H1 (cell line): ENCODE measurements around the gene DUOXA2. TPM values are rescaled to one million over a fixed set of nuclear protein-coding genes. Genes with fewer than 3 reads are reported as not detected.

Experiments used
- CTCF ChIA-PET: fragments of 300-600 bp; sonication (Branson Sonifier 250); formaldehyde crosslinking; loops from one replicate; lab custom pipeline; 2021; ENCODE audit not compliant: partially characterized antibody; lab: Charles Lee
- POLR2A ChIA-PET: fragments of 300-600 bp; sonication (Branson Sonifier 250); formaldehyde crosslinking; loops from one replicate; lab custom pipeline; 2021; ENCODE audit warnings: inconsistent platforms; ENCODE audit not compliant: partially characterized antibody; lab: Charles Lee
- DNase-seq, 2 experiments: peaks; one replicate each; pipeline versions ENCODE4 v3.0.0 to v3.0.0-alpha.2; 2010 to 2022; ENCODE audit warnings: low spot score in 2 of 2, low read depth in 1 of 2, mixed read lengths in 1 of 2
- FAIRE-seq: peaks from 2 replicates; lab custom pipeline; 2011; peaks lifted over from hg19 to GRCh38; lab: Jason Lieb, UNC
- H2AFZ ChIP-seq: 2 replicates; pipeline ENCODE4 v1.8.1; 2012; ENCODE audit warnings: low read length, inconsistent platforms
- H2AK5ac ChIP-seq: 2 replicates; pipeline ENCODE4 v1.6.1; 2013; ENCODE audit warnings: low read depth, low read length
- H2BK120ac ChIP-seq: replicated peaks from 2 replicates; pipeline ENCODE3; 2013; ENCODE audit warnings: low read depth, low read length, inconsistent platforms
- H2BK12ac ChIP-seq: 2 replicates; pipeline ENCODE4 v1.6.1; 2013; ENCODE audit warnings: low read depth, low read length
- H2BK15ac ChIP-seq: 2 replicates; pipeline ENCODE4 v1.6.1; 2013; ENCODE audit warnings: low read length
- H2BK20ac ChIP-seq: 2 replicates; pipeline ENCODE4 v1.6.1; 2013; ENCODE audit warnings: low read length
- H2BK5ac ChIP-seq: 2 replicates; pipeline ENCODE4 v1.6.1; 2013; ENCODE audit warnings: low read depth, low read length
- H3K14ac ChIP-seq: 2 replicates; pipeline ENCODE4 v1.6.1; 2013; ENCODE audit warnings: inconsistent platforms; ENCODE audit not compliant: insufficient read length
- H3K18ac ChIP-seq: 2 replicates; pipeline ENCODE4 v1.6.1; 2013; ENCODE audit warnings: low read length; ENCODE audit errors: extremely low read depth
- H3K23ac ChIP-seq: 2 replicates; pipeline ENCODE4 v1.6.1; 2013; ENCODE audit warnings: inconsistent platforms; ENCODE audit not compliant: insufficient read length
- H3K23me2 ChIP-seq: 2 replicates; pipeline ENCODE4 v1.6.1; 2013; ENCODE audit warnings: low read depth, low read length
- H3K27ac ChIP-seq: 2 replicates; pipeline ENCODE4 v1.6.1; 2011; ENCODE audit warnings: low read depth, low read length, inconsistent platforms
- H3K27me3 ChIP-seq, 4 experiments: replicated peaks in 1 of 4; 1 replicate in 1 of 4; 2 replicates in 3 of 4; pipeline versions ENCODE4 v1.6.1 to v1.8.1; 2011 to 2013; ENCODE audit warnings: low read length in 3 of 4, mild to moderate bottlenecking in 3 of 4, inconsistent platforms in 2 of 4, mixed read lengths in 2 of 4, moderate library complexity in 1 of 4; ENCODE audit not compliant: control insufficient read depth in 3 of 4, insufficient read depth in 3 of 4; ENCODE audit errors: extremely low read depth in 1 of 4
- H3K36me3 ChIP-seq, 4 experiments: 2 replicates each; pipeline versions ENCODE4 v1.6.1 to v1.8.1; 2011 to 2013; ENCODE audit warnings: mild to moderate bottlenecking in 4 of 4, low read length in 3 of 4, moderate library complexity in 2 of 4, control low read depth in 1 of 4, inconsistent platforms in 1 of 4; ENCODE audit not compliant: insufficient read depth in 4 of 4, control insufficient read depth in 2 of 4
- H3K4ac ChIP-seq: replicated peaks from 2 replicates; pipeline ENCODE3; 2013; ENCODE audit warnings: low read length, low read depth, mixed read lengths, inconsistent platforms; ENCODE audit not compliant: insufficient read length
- H3K4me1 ChIP-seq, 4 experiments: replicated peaks in 1 of 4; 1 replicate in 1 of 4; 2 replicates in 3 of 4; pipeline versions ENCODE4 v1.6.1 to v1.8.1; 2011 to 2013; ENCODE audit warnings: low read length in 3 of 4, inconsistent platforms in 2 of 4, mixed read lengths in 1 of 4; ENCODE audit not compliant: insufficient read depth in 4 of 4, control insufficient read depth in 3 of 4
- H3K4me2 ChIP-seq, 2 experiments: 2 replicates each; pipeline versions ENCODE4 v1.6.1 to v1.8.1; 2011 to 2013; ENCODE audit warnings: low read depth in 2 of 2, low read length in 2 of 2, control low read depth in 1 of 2, inconsistent platforms in 1 of 2, mild to moderate bottlenecking in 1 of 2; ENCODE audit not compliant: insufficient read depth in 1 of 2
- H3K4me3 ChIP-seq, 4 experiments: fragments of 200-600, 300-600 bp in 1 of 4; sonication (generic), shearing (Covaris generic), sonication (Bioruptor Twin) in 1 of 4; 2 replicates each; pipeline versions ENCODE4 v1.5.1 to v1.8.1; 2011 to 2016; ENCODE audit warnings: low read length in 4 of 4, low read depth in 3 of 4, control low read depth in 2 of 4, inconsistent platforms in 2 of 4, mild to moderate bottlenecking in 2 of 4, mixed read lengths in 1 of 4, moderate library complexity in 1 of 4; ENCODE audit not compliant: insufficient read depth in 2 of 4; ENCODE audit errors: extremely low read depth in 1 of 4
- H3K56ac ChIP-seq: replicated peaks from 2 replicates; pipeline ENCODE3; 2013; ENCODE audit warnings: low read depth, mild to moderate bottlenecking, mixed read lengths, low read length, inconsistent platforms; ENCODE audit not compliant: insufficient read length
- H3K79me1 ChIP-seq: 2 replicates; pipeline ENCODE4 v1.6.1; 2013; ENCODE audit warnings: low read depth, low read length, control low read depth
- H3K79me2 ChIP-seq, 2 experiments: 2 replicates each; pipeline versions ENCODE4 v1.6.1 to v1.8.1; 2012 to 2013; ENCODE audit warnings: low read length in 2 of 2, mild to moderate bottlenecking in 2 of 2, inconsistent platforms in 1 of 2; ENCODE audit not compliant: insufficient read depth in 2 of 2, control insufficient read depth in 1 of 2
- H3K9ac ChIP-seq, 4 experiments: replicated peaks in 1 of 4; 1 replicate in 1 of 4; 2 replicates in 3 of 4; pipeline versions ENCODE4 v1.6.1 to v1.8.1; 2011 to 2013; ENCODE audit warnings: low read depth in 3 of 4, low read length in 3 of 4, control low read depth in 2 of 4, mild to moderate bottlenecking in 2 of 4, moderate library complexity in 2 of 4, inconsistent platforms in 1 of 4; ENCODE audit errors: extremely low read depth in 1 of 4
- H3K9me3 ChIP-seq, 2 experiments: 2 replicates each; pipeline versions ENCODE4 v1.6.1 to v1.8.1; 2012 to 2013; ENCODE audit warnings: mild to moderate bottlenecking in 2 of 2, moderate library complexity in 2 of 2, control low read depth in 1 of 2, inconsistent platforms in 1 of 2, low read depth in 1 of 2, low read length in 1 of 2, mixed read lengths in 1 of 2; ENCODE audit not compliant: insufficient read depth in 2 of 2
- H4K20me1 ChIP-seq, 2 experiments: replicated peaks in 1 of 2; 2 replicates each; pipeline versions ENCODE3 to v1.8.1; 2011 to 2013; ENCODE audit warnings: inconsistent platforms in 2 of 2, low read length in 2 of 2, mild to moderate bottlenecking in 1 of 2; ENCODE audit not compliant: insufficient read depth in 2 of 2, control insufficient read depth in 1 of 2
- H4K5ac ChIP-seq: 2 replicates; pipeline ENCODE4 v1.6.1; 2013; ENCODE audit warnings: low read length, low read depth, mixed read lengths, inconsistent platforms; ENCODE audit not compliant: insufficient read length
- H4K8ac ChIP-seq: 2 replicates; pipeline ENCODE4 v1.8.0; 2013; ENCODE audit warnings: mild to moderate bottlenecking, moderate library complexity, low read length, inconsistent platforms; ENCODE audit not compliant: insufficient read depth; ENCODE audit errors: extremely low read depth
- H4K91ac ChIP-seq: replicated peaks from 2 replicates; pipeline ENCODE3; 2013; ENCODE audit warnings: low read length, mixed read lengths, inconsistent platforms; ENCODE audit not compliant: insufficient read length
- SIN3A ChIP-seq, 2 experiments: IDR thresholded peaks in 1 of 2; conservative IDR thresholded peaks in 1 of 2; 2 replicates each; pipeline ENCODE4 v1.6.1; 2011 to 2012; ENCODE audit warnings: low read length in 2 of 2, improper control_type of control experiment in 1 of 2, low read depth in 1 of 2, mild to moderate bottlenecking in 1 of 2
- WGBS, 2 experiments: shearing (Covaris generic) in 1 of 2; methylation state at CpG; one replicate each; pipeline versions ENCODE4 v1.1.6 to v1.1.7; 2013 to 2015; ENCODE audit warnings: low lambda C conversion rate in 2 of 2, mixed read lengths in 2 of 2, inconsistent platforms in 1 of 2, low coverage in 1 of 2, missing lambda C conversion rate in 1 of 2; ENCODE audit not compliant: insufficient replicate concordance in 2 of 2, insufficient coverage in 1 of 2, insufficient read length in 1 of 2; ENCODE audit errors: extremely low coverage in 1 of 2, missing lambda C conversion rate in 1 of 2; 5-methylcytosine and 5-hydroxymethylcytosine counted together
- polyA plus RNA-seq, 7 experiments: library from polyadenylated mRNA; depleted of rRNA in 3 of 7; stranded (reverse) in 5 of 7; unstranded in 2 of 7; fragments of >200 nt in 5 of 7; fragments of 200-250 nt in 2 of 7; gene quantifications; 1 replicate in 5 of 7; 2 replicates in 1 of 7; 4 replicates in 1 of 7; pipeline versions ENCODE4 v1.2.1 to v1.2.3, GENCODE V29; 2011 to 2013; ENCODE audit warnings: missing spikeins in 2 of 7, mixed read lengths in 2 of 7
- total RNA-seq: library from RNA; stranded (reverse); fragmentation: NEBNext Ultra II Directional; extraction: Animal tissue kit (Norgen Biotek cat#: 25700); gene quantifications from 2 replicates; pipeline ENCODE4 v1.2.1, GENCODE V29; 2021

Gene DUOXA2
- total and polyA plus RNA-seq, 2 of the 8 experiments (the other 6 are each of a cell fraction or from before 2014, with no cell fraction given), result 0.05 TPM; not detected in 1

DNA sequence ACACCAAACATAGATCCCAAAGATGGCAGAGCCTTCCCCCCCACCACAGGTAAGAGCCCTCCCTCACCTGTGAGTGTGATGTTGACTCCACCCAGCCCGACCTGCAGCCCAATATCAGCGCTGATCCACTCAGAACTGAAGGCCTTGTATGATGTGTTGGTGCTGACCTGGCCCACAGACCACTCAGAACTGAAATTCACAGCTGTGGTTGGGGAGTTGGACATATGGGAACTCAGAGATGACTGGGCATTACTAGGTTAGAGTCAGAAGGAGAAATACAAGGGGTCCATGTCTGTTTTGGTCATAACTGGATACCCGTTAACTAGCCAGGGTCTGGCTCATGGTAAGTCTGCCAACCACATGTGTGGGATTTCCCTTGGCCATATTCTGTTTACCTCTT lies 6.9 kb downstream of the DUOXA2 start:
- no peak overlapping the region for H2AFZ ChIP-seq
- no peak overlapping the region for H4K8ac ChIP-seq
- peaks cover 0 to 4% (median 0%) of the 10 kb centered on the region in 4 experiments; a peak in 1 of 8 replicates for H3K36me3 ChIP-seq
- H3K27ac ChIP-seq, result no peak overlapping the region
- H3K18ac ChIP-seq, result no peak overlapping the region
- no peak overlapping the region for H3K9ac ChIP-seq
- no peaks in the 10 kb centered on the region for H3K79me2 ChIP-seq
- H3K4me2 ChIP-seq, result no peak overlapping the region
- ChIA-PET CTCF (interaction anchor here (0.8 to 6.0 kb wide), 11 partner anchors 9 to 310 kb away, joined by 3 to 37 read pairs (median 4); partner anchors contain the start of genes DUOX1 and DUOXA1), POLR2A (no interaction called here)
- H2BK20ac ChIP-seq, result no peak overlapping the region
- H3K4me3 ChIP-seq, result no peak overlapping the region
- no peak overlapping the region for H3K14ac ChIP-seq
- H3K56ac ChIP-seq, result no peak overlapping the region
- H2BK15ac ChIP-seq, result no peak overlapping the region
- H3K4me1 ChIP-seq, result peaks cover 0 to 8% (median 7%) of the 10 kb centered on the region in 4 experiments; a peak in 6 of 7 replicates
- no peaks in the 10 kb centered on the region for H3K23me2 ChIP-seq
- no peaks in the 10 kb centered on the region for H3K79me1 ChIP-seq
- no peak overlapping the region for H4K91ac ChIP-seq
- H3K4ac ChIP-seq, result no peak overlapping the region
- H3K9me3 ChIP-seq, result no peaks in the 10 kb centered on the region; a peak in 1 of 4 replicates
- H3K23ac ChIP-seq, result no peak overlapping the region
- H2BK12ac ChIP-seq, result no peak overlapping the region; the same call in 1 of the 2 replicates
- DNase-seq (no peak), FAIRE-seq (no peak)
- H2AK5ac ChIP-seq, result no peak overlapping the region
- no peak overlapping the region for H2BK5ac ChIP-seq
- H4K20me1 ChIP-seq, result peaks cover 3 to 8% of the 10 kb centered on the region in 2 experiments
- H2BK120ac ChIP-seq, result no peak overlapping the region
- peaks cover 24 to 48% (median 36%) of the 10 kb centered on the region in 4 experiments for H3K27me3 ChIP-seq
- H4K5ac ChIP-seq, result no peak overlapping the region
- 77% methylated on average over 3 of the region's 3 CpGs; no CpG with 5 or more reads in 1 of the 2 experiments for WGBS, 2 experiments
- TF ChIP-seq SIN3A (conservative IDR thresholded peaks at IDR 0.05 in 1 of 2, IDR thresholded peaks at IDR 0.05 in 1 of 2; ENCODE audit: low read depth in 1 of 2, low read length in 2 of 2), result no peak
